Hindlimb muscle (tissue), 1 donor: Measurements from ENCODE around the gene ST13. TPM values are rescaled to one million over a fixed set of nuclear protein-coding genes. Genes with fewer than 3 reads are reported as not detected.

Experiments
- polyA plus RNA-seq: library from polyadenylated mRNA; unstranded; fragments of 120-200 nt; gene quantifications from one replicate; pipeline ENCODE4 v1.2.1, GENCODE V29; 2013; ENCODE audit not compliant: insufficient read length

ST13 gene
- polyA plus RNA-seq, 1 donor = 462 TPM

Other genes starting within 250 kb of the ST13 start
- gene MRTFA, start 219.9 kb downstream of the ST13 start, polyA plus RNA-seq = 35.9 TPM
- gene MCHR1, start 177.2 kb downstream of the ST13 start, polyA plus RNA-seq = 0.21 TPM
- gene SLC25A17, start 37.3 kb downstream of the ST13 start, polyA plus RNA-seq = 20.3 TPM
- 15.9 TPM for gene XPNPEP3, start 509 bp upstream of the ST13 start, polyA plus RNA-seq
- gene DNAJB7, start 5.5 kb upstream of the ST13 start, polyA plus RNA-seq = 0.40 TPM
- gene RBX1, start 94.7 kb upstream of the ST13 start, polyA plus RNA-seq = 59.5 TPM
- 41.2 TPM for gene EP300, start 236.0 kb upstream of the ST13 start, polyA plus RNA-seq